ENCODE measurements around the gene ADSS1.

- TF ChIP-seq POLR2AphosphoS5 (IDR thresholded peaks at IDR 0.05) = no peak
- no peak for TF ChIP-seq CTCF (IDR thresholded peaks at IDR 0.05)
These were observed 1.9 kb downstream of the ADSS1 start for GRCh38 chr14:104725772-104726548.
